GM19025 (cell line): ENCODE measurements around the gene CAMK2A.

Source experiments
- ATAC-seq: cut with Tn5 transposase; IDR thresholded peaks from one replicate; pipeline ENCODE4 v1.9.1; 2021; ENCODE audit warnings: mild to moderate bottlenecking, low read depth, moderate library complexity; ENCODE audit not compliant: unreplicated experiment

Gene CAMK2A

DNA sequence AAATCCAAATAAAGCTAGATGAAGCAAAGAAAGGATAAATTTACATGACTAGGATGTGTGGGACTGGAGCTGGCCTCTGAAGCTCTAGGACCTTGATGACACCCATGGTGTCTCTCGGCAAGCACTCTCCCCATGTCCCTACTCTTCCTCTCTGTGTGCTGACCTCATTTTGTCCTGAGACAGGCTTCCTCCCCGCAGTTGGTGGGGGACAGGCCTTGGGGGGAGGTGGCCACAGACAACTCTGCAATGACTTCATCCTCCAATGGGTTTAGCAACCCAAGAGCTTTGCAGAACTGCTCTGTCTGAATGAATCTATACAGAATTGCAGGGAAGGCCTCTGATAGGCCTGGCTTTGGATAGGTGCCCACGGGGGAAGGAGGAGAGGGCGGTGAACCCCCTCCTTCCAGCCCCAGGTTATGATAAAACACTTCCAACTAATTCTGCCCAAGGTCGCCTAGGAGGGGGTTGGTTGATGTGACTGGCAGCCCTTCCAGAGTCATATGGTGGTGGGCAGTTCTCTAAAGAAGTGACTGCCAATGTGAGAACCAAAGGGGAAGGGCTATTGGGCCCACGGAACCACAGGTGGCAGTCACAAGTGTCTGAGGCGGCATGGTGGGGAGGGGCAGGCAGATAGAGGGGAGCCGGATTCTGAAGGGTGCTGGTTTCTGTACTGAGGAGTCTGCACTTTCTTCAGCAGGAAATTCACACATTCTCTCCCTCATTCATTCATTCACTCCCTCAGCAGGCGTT lies 93.7 kb downstream of the CAMK2A start:
- ATAC-seq, result no peak

DNA sequence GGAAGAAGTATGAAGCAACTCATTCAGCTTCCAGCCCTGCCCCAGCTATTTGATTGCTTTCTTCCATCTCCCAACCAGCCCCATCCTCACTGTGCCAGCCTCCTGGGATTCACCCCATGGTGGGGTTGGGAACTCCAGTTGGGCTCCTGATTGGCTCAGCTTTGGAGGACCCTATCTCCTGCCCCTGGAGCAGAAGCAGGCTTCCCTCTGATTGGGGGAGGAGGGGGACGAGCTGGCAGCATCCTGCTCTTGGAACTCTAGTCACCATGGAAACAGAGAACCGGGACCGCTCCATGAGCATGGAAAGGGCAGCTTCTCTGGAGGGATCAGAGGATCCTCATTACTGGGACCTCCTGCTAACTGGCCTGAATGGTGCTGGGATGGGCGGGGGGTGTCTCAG lies 97.1 kb downstream of the CAMK2A start:
- no peak for ATAC-seq

DNA sequence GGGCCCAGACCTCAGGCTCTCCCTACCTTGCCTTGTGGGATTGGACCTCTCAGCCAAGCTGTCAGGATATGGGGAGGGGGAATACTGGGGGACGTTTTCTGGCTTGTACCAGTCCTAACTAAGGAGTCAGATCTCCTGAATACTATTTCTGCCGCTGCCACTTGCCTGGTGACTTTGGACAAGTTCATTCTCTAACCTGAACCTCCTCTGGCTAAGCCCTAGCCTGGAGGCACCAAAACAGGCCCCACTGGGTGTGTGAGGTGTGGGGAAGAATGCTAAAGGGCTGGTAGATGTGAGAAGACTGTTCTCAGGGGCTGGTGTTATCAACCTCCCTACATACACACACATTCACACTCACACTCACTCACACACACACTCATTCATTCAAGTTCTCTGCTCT lies 98.6 kb downstream of the CAMK2A start:
- ATAC-seq, result no peak

DNA sequence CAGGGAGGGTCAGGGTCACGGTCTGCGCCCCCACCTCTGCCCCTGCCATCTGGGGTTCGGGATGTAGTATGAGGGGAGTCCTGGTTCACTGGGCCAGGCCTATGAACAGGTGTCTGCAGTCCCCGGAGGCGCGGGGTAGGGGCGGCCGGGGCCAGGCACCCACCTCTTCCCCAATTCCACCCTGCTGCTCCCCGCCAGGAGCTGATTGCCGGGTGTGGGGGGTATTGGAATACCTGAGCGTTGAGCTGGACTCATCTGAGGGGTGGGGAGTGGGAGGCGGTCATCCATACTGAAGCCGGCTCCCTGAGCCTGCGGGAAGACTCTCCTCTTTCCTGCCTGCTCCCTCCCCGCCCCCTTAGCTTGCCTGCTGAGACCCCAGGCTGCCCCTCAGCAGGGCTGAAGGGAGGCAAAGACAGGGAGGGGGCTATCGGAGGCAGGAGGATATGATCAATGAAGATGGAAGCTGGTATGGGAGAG lies 99.0 kb downstream of the CAMK2A start:
- ATAC-seq, result no peak

DNA sequence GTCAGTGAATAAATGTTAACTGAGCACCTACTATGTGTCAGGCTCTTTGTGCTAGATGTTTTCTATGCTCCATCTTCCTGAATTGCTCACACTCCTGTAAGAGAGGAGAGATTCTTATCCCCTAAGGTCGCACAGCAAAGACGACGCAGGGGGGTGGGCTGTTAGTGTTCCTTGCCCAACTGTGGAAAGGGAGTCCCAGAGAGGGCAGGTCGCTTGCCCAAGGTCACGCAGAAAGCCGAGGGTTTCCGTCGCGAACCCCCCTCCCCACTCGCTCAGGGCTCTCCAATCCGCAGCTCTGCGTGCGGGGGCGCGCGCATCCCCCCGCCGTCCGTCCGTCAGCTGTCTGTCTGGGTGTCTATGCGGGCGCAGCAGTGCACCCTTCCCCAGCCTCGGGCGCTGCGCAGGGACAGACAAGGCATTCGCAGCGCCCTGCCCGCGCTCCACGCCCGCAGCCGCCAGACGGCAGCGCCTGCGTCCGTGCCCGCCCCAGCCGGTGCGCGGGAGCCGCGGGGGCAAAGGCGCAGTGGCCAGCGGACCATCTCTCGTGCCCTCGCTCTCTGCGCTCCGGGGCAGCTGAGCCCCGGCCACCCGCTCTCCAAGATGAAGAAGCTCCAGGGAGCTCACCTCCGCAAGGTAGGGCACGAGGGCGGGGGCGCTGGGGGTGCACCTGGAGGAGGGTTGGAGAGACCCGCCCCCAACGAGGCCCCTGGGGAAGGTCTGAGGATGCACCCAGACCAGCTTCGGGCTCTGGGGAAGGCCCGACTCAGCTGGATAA lies 99.7 kb downstream of the CAMK2A start, which contains the start of gene SLC6A7:
TSS of gene SLC6A7 (plus strand) at position 335 of the 775 bp plus-strand sequence. CDS start at position 601, 266 bp downstream.
- ATAC-seq, result no peak

DNA sequence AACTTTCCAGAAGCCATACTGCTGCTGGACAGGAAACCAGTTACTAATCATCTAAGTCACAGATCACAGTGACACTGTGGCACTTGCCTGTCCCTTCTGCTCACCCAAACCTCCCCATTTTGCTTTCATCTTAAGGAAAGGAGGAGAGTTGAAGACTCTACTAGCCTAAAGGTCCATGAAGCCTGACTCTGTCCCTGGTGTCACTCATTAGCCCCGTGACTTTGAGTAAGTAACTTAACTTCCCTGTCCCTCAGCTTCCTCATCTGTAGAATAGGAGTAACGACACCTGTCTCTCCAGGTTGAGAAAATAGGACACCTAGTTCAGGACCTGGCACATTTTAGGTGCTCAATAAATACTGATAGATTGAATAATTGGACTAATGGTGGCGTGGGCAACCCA lies 100.2 kb downstream of the CAMK2A start:
- no peak for ATAC-seq

DNA sequence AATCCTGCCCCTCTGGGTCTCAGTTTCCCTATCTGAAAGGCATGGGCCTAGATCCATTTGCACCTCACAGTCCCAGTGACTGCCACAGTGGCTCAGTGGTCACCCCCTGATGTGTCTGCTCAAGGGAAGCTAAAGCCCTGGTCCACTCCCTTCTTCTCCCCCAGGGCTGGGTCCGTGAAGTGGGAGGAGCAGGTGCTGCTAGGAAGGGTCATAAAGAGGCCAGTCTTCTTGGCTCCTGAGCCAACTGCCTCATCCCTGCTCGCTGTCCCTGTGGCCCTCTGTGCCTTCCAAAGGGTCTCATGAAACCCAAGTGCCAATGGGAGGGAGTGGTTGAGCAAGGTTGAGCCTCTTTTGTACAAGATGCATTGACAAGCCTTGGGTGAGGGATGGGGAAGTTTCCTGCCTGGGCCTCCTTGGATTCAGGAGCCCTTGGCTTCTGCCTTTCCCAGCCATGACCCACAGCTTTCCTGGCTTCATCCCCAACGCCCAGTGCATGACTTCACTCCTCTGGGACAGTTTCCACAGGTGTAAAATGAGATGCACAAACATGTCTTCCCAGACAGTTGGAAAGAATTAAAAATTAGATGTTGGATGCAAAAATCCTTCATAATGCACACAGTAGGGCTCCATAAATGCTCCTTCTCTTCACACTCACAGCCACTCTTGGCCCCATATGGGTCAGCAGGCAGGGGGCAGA lies 101.3 kb downstream of the CAMK2A start:
- ATAC-seq, result no peak

DNA sequence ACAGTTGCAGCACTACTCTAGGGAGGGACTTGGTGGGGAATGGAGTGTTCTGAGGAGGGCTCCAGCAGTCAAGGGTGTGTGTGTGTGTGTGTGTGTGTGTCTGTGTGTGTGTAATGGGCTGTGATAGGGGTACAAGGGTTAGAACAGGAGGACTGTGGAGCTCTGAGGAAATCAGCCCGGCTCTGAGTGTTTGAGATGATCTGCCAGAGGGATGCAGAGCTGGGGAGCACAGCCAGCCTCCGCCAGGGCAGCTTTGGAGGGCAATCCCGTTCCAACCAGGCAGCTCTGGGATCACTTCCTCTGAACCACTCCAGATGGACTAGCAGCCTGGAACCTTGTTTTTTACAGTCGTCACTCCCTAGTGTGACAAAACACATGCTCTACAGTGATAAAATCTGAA lies 102.7 kb downstream of the CAMK2A start:
- no peak for ATAC-seq

DNA sequence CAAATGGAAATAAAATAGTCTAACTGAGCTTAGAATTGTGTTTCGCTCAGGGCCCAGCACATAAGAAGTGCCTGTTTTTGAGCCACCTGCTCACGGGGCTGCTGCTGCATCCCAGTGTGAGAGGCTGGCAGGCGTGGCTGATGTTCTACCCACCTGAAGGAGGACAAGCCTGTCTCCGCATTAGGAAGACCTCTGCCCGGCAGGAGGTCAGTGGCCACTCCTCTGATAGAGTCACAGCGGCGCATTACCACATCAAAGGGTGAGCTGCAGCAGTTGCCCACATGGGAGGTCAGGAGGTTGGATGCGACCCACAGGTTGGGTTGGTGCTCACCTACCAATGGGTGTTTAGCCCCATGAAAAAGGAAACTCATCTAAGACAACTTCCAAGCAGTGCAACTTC lies 103.4 kb downstream of the CAMK2A start:
- ATAC-seq, result no peak

DNA sequence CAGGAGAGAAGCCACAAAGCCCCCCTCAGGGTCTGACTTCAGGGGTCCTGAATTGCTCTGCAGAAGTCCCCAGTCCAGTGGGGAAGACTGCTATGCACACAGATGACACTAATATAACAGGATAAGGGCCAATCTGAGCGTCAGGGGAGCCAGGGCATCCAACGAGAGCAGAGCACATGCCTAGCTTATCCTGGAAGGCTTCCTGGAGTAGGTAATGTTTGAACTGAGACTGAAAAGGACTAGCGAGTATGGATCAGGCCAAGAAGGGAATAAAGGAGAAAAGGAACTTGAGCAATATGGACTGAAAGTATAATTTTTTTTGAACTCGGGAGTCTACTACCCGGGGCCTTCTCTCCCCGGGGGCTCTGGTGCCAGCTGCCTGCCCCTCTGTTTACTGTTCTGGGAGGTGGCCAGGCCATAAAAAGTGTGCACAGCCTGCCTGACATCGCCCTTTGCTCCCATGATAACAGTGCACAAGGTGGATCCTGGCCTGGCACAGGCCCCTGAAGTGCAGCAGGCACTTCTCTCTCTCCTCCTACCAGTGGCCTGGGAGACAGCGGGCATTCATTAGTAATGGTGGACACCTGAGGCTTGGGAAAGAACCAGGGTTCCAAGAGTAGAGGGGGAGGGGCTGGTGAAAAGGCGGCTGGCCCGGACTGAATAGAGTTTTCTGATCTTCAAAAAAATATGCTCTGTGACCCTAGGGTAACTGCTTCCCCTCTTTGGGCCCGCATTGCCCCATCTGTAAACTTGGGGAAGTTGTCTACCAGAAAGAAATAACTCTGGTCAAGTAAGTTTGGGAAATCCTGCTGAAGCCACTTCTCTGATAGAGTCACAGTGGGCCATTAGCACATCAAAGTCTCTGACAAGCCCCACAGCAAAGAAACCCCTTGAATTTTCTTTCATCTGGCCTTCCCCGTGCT lies 104.3 kb downstream of the CAMK2A start:
- no peak for ATAC-seq

DNA sequence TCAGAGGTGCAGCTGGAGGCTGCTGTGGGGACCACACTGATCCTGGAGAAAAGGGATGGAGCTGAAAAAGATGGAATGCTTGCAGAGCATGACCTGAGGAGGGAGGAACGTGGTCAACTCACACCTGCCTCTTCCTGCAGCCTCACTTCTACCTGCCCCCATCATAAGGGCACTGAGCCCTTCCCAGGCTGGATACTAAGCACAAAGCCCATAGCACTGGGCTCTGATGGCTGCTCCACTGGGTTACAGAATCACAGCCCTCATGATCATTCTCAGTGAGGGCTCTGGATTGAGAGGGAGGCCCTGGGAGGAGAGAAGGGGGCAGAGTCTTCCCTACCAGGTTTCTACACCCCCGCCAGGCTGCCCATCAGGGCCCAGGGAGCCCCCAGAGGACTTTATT lies 105.6 kb downstream of the CAMK2A start:
- no peak for ATAC-seq

DNA sequence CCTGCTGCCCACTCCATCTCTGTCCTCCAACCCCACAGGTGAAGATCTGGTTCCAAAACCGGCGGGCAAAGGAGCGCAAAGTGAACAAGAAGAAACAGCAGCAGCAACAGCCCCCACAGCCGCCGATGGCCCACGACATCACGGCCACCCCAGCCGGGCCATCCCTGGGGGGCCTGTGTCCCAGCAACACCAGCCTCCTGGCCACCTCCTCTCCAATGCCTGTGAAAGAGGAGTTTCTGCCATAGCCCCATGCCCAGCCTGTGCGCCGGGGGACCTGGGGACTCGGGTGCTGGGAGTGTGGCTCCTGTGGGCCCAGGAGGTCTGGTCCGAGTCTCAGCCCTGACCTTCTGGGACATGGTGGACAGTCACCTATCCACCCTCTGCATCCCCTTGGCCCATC lies 106.1 kb downstream of the CAMK2A start:
- no peak for ATAC-seq

DNA sequence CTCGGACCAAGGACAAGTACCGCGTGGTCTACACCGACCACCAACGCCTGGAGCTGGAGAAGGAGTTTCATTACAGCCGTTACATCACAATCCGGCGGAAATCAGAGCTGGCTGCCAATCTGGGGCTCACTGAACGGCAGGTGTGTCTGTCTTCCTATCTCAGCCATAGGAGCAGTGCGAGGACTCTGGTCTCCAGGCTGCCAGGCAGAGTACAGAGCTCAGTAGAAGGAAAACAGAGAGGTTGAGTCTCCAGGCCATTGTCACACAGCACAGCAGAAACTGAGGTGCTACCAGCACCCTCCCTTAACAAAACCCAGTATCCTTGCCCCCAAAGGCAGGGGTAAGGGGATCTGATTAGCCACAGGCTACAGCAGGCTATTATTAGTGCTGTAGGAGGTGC lies 106.8 kb downstream of the CAMK2A start:
- no peak for ATAC-seq

DNA sequence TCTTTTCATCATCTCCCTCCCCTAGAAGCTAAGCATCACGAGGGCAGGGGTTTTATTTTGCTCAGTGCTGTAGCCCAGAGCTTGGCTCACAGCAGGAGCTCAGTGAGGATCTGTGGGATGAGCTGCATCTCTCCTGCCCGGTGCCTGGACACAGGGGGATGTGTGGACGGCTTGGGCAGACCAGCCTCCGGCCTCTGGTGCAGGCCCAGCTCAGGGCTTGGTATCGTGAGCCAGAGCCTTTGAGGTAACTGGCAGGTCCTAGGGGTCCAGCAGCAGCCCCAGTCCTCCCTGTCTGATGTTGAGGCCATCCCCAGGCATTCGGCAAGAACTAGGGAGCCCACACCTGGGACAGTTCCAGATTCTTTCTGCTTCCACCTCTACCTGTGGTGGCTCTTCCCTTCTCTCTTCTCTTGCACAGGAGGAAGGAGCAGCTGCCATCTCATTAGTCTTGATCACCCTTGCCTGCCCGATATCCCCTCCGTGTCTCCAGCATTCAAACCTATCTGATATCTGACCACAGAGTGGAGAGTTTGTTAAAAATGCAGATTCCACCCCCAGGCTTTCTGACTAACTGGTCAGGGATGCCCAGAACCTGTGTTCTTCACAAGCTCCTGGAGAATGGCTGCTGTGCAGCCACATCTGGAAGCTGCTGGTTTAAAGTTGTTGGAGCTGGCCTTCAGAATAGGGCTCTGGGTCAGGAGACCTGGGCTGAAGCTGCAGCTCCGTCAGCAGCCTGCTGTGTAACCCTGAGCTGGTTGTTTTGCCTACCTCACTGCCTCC lies 107.6 kb downstream of the CAMK2A start:
- no peak for ATAC-seq

DNA sequence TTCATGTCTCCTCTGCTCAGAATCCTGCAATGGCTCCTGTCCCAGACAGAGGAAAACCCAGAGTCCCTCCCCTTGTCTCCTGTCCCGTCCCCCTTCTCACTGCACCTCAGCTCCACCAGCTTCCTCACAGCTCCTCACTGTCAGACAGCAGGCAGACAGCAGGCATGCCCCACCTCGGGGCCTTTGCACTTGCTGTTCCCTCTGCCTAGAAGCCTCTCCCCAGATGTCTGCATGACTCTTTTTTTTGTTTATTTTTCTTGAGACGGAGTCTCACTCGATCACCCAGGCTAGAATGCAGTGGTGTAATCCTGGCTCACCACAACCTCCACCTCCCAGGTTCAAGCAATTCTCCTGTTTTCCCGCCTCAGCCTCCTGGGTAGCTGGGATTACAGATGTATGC lies 108.5 kb downstream of the CAMK2A start:
- ATAC-seq, result no peak

DNA sequence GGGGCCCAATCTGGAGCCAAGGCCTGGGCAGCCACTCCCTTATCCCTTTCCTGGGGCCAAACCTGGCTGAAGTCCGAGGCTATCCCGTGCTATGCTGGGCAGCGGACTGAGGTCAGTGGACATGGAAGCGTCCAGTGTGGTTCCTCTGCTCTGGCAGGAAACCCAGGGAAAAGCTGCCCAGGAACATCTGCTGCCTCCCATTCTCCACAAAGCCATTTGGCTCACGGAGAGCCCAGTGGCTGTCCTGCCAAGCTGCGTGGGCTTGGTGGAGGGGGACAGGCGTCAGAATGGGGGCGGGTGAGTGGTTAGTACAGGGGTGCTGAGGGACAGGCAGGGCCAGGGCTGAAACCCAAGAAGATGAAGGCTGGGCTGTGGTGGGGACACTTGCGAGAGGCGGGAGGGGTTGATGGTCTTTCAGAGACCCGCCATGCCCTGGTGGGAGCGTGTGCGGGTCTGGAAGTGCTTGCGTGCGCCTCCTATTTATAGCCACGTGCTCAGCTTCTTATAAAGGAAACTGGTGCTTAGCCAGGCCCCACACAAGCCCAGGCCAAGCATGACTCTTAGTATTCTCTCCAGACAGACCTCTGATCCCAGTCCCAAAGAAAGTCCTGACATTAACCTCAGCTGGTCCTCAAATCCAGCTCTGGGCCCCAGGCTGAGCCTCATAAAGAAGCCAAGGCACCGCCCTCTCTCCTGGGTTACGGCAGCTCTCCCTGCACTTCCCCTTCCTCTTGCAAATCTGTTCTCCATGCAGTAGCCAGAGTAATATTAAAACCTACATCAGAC lies 109.1 kb downstream of the CAMK2A start:
- ATAC-seq, result no peak

DNA sequence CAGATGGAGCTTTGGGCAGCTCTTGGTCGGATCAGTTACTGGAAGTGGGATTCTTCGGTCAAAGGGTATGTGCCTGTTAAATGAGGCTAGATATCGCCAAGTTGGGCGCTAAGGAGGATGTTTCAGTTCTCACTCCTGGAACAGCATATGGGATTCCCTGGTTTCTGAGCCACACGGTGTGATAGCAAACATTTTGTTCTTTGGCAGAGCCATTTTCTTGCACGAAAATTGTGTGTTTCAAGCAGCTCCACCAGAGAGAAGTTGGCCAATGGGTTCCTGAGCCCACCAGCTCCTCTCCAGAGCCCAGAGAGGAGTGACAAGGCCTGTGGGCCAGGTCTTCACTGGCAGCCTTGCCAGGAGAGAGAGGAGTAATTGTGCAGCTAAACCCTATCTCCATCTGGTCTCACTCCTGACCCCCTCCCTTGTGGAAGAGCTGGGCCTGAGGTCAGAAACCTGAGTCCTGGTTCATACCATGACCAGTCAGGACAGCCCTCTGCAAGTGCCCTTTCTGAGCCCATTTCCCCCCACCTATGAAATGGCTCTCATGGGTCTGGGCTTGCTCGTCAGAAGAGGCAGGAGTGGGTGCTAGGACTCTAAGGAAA lies 110.5 kb downstream of the CAMK2A start:
- ATAC-seq, result no peak

DNA sequence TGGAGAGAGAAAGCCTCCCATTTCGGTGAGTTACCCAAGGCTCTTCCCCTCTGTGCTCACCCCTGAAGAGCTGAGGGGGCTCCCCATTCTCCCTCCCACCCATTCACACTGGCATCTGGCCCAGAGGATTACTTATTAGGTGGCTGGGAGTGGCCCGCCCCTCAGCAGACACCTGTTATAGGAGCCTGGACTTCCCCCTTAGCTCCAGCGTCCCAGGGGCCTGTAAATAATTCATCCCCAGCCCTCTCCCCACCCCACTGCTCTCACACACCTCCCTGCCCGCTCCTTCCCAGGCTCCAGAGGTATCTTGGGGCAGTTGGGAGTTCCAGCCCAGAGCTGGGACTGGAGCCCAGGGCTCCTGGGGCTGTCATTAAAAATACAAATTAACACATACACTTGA lies 111.3 kb downstream of the CAMK2A start:
- ATAC-seq, result no peak
